Measurements from ENCODE around the gene RSU1. TPM values are rescaled to one million over a fixed set of nuclear protein-coding genes. Genes with fewer than 3 reads are reported as not detected.

Gene RSU1
- total RNA-seq, 1 donor from 2014 or later = 81.6 TPM

GRCh38 chr10:16586358-16587138 lies 230.7 kb downstream of the RSU1 start:
- intact Hi-C loops (cut with DNase I) = no loop called here
- H3K36me3 ChIP-seq = peaks cover under 1% of the 10 kb centered on the region
- no peak for DNase-seq
- H3K27me3 ChIP-seq (ENCODE audit: low read depth) = no peaks in the 10 kb centered on the region
- no peak for ATAC-seq
- H3K27ac ChIP-seq = no peak overlapping the region
- no peak overlapping the region for H3K4me3 ChIP-seq
- TF ChIP-seq CTCF (IDR thresholded peaks at IDR 0.05) = no peak
- no peaks in the 10 kb centered on the region for H3K9me3 ChIP-seq
- H3K4me1 ChIP-seq = no peaks in the 10 kb centered on the region

- intact Hi-C loops (cut with DNase I) = no loop called here
- no peaks in the 10 kb centered on the region for H3K27me3 ChIP-seq (ENCODE audit: low read depth)
- DNase-seq = no peak
- H3K36me3 ChIP-seq = no peaks in the 10 kb centered on the region
- no peak for ATAC-seq
- TF ChIP-seq CTCF (IDR thresholded peaks at IDR 0.05) = no peak
- no peaks in the 10 kb centered on the region for H3K4me1 ChIP-seq
- no peak overlapping the region for H3K4me3 ChIP-seq
- H3K9me3 ChIP-seq = no peaks in the 10 kb centered on the region
- H3K27ac ChIP-seq = no peak overlapping the region
Measured at GRCh38 chr10:16585103-16585502, 232.1 kb downstream of the RSU1 start.

GRCh38 chr10:16583382-16583781 lies 233.8 kb downstream of the RSU1 start:
- no peaks in the 10 kb centered on the region for H3K9me3 ChIP-seq
- no peaks in the 10 kb centered on the region for H3K27me3 ChIP-seq (ENCODE audit: low read depth)
- no peak for ATAC-seq
- H3K27ac ChIP-seq = no peak overlapping the region
- H3K36me3 ChIP-seq = no peaks in the 10 kb centered on the region
- H3K4me3 ChIP-seq = no peak overlapping the region
- H3K4me1 ChIP-seq = no peaks in the 10 kb centered on the region
- DNase-seq = no peak
- TF ChIP-seq CTCF (IDR thresholded peaks at IDR 0.05) = no peak
- intact Hi-C loops (cut with DNase I) = no loop called here

- intact Hi-C loops (cut with DNase I) = no loop called here
- H3K27me3 ChIP-seq (ENCODE audit: low read depth) = no peaks in the 10 kb centered on the region
- H3K9me3 ChIP-seq = no peaks in the 10 kb centered on the region
- H3K4me3 ChIP-seq = no peak overlapping the region
- no peaks in the 10 kb centered on the region for H3K36me3 ChIP-seq
- DNase-seq = no peak
- ATAC-seq = no peak
- no peak for TF ChIP-seq CTCF (IDR thresholded peaks at IDR 0.05)
- no peak overlapping the region for H3K27ac ChIP-seq
- H3K4me1 ChIP-seq = no peaks in the 10 kb centered on the region
Measured at GRCh38 chr10:16581202-16581601, 236.0 kb downstream of the RSU1 start.

GRCh38 chr10:16570731-16571130 lies 246.5 kb downstream of the RSU1 start:
- Histone ChIP-seq H3K36me3 (no peaks in the 10 kb centered on the region), H3K9me3 (no peaks in the 10 kb centered on the region), H3K4me3 (no peak overlapping the region), H3K27ac (no peak overlapping the region), H3K4me1 (no peaks in the 10 kb centered on the region), H3K27me3 (ENCODE audit: low read depth) (no peaks in the 10 kb centered on the region)
- intact Hi-C loops (cut with DNase I) = no loop called here
- no peak for DNase-seq
- ATAC-seq = no peak
- no peak for TF ChIP-seq CTCF (IDR thresholded peaks at IDR 0.05)
